GM19193 (cell line): ENCODE results near the gene BICC1.

Experiments
- POLR2A ChIP-seq: IDR thresholded peaks from 4 replicates; pipeline ENCODE4 v1.6.1; 2011; ENCODE audit not compliant: insufficient read depth, insufficient read length; ENCODE audit errors: extremely low read depth

The BICC1 gene

GRCh38 chr10:58833771-58834561, 321.3 kb downstream of the BICC1 start:
- no peak for TF ChIP-seq POLR2A

GRCh38 chr10:58836176-58836700, 323.6 kb downstream of the BICC1 start:
- TF ChIP-seq POLR2A, result no peak

GRCh38 chr10:58836991-58837575, 324.4 kb downstream of the BICC1 start:
- TF ChIP-seq POLR2A, result no peak

- no peak for TF ChIP-seq POLR2A
Observed at GRCh38 chr10:58837826-58838225, 325.2 kb downstream of the BICC1 start.

- no peak for TF ChIP-seq POLR2A
Observed at GRCh38 chr10:58838561-58839208, 326.0 kb downstream of the BICC1 start.

GRCh38 chr10:58839771-58840170, 327.1 kb downstream of the BICC1 start:
- TF ChIP-seq POLR2A, result no peak

- TF ChIP-seq POLR2A, result no peak
Observed at GRCh38 chr10:58840840-58841435, 328.3 kb downstream of the BICC1 start.

- TF ChIP-seq POLR2A, result no peak
Observed at GRCh38 chr10:58842860-58843376, 330.2 kb downstream of the BICC1 start.

- no peak for TF ChIP-seq POLR2A
Observed at GRCh38 chr10:58843760-58844159, 331.1 kb downstream of the BICC1 start.

- TF ChIP-seq POLR2A, result no peak
Observed at GRCh38 chr10:58844680-58845079, 332.0 kb downstream of the BICC1 start.

GRCh38 chr10:58846856-58847255, 334.2 kb downstream of the BICC1 start:
- no peak for TF ChIP-seq POLR2A

- no peak for TF ChIP-seq POLR2A
Observed at GRCh38 chr10:58851606-58852005, 338.9 kb downstream of the BICC1 start.

- TF ChIP-seq POLR2A, result no peak
Observed at GRCh38 chr10:58853668-58854067, 341.0 kb downstream of the BICC1 start.

- TF ChIP-seq POLR2A, result no peak
Observed at GRCh38 chr10:58854811-58855210, 342.1 kb downstream of the BICC1 start.
